Mesothelial cell of epicardium (in vitro differentiated cells): ENCODE measurements around the gene APOBEC3F. TPM values are rescaled to one million over a fixed set of nuclear protein-coding genes. Genes with fewer than 3 reads are reported as not detected.

ENCODE experiments used
- DNase-seq, 2 experiments: peaks; one replicate each; pipeline ENCODE4 v3.0.0; 2021; ENCODE audit warnings: low spot score in 2 of 2; ENCODE audit not compliant: unreplicated experiment in 2 of 2
- H3K27ac Mint-ChIP-seq: 2 replicates; pipeline ENCODE4 v1.8.0; 2021; ENCODE audit warnings: mixed read lengths
- H3K27me3 Mint-ChIP-seq: 2 replicates; pipeline ENCODE4 v1.8.0; 2021; ENCODE audit warnings: low read depth, mixed read lengths
- H3K36me3 Mint-ChIP-seq: 2 replicates; pipeline ENCODE4 v1.8.0; 2021; ENCODE audit warnings: mixed read lengths
- H3K4me1 Mint-ChIP-seq: 2 replicates; pipeline ENCODE4 v1.8.0; 2021; ENCODE audit warnings: mixed read lengths
- H3K4me3 Mint-ChIP-seq: 2 replicates; pipeline ENCODE4 v1.8.0; 2021; ENCODE audit warnings: mild to moderate bottlenecking, moderate library complexity, mixed read lengths
- H3K9me3 Mint-ChIP-seq: 2 replicates; pipeline ENCODE4 v1.8.0; 2021; ENCODE audit warnings: mixed read lengths
- total RNA-seq: library from RNA; stranded (reverse); gene quantifications from 3 replicates; pipeline ENCODE4 v1.2.1, GENCODE V29; 2021
- TF ChIP-seq, protein P1 (sequence below): fragments of 200-600 bp; sonication (generic); IDR thresholded peaks from one replicate; pipeline ENCODE4 v1.5.0; 2021; ENCODE audit warnings: antibody characterized with exemption; ENCODE audit not compliant: unreplicated experiment

Gene APOBEC3F
- total RNA-seq, 1 donor from 2014 or later: 23.8 TPM

DNA sequence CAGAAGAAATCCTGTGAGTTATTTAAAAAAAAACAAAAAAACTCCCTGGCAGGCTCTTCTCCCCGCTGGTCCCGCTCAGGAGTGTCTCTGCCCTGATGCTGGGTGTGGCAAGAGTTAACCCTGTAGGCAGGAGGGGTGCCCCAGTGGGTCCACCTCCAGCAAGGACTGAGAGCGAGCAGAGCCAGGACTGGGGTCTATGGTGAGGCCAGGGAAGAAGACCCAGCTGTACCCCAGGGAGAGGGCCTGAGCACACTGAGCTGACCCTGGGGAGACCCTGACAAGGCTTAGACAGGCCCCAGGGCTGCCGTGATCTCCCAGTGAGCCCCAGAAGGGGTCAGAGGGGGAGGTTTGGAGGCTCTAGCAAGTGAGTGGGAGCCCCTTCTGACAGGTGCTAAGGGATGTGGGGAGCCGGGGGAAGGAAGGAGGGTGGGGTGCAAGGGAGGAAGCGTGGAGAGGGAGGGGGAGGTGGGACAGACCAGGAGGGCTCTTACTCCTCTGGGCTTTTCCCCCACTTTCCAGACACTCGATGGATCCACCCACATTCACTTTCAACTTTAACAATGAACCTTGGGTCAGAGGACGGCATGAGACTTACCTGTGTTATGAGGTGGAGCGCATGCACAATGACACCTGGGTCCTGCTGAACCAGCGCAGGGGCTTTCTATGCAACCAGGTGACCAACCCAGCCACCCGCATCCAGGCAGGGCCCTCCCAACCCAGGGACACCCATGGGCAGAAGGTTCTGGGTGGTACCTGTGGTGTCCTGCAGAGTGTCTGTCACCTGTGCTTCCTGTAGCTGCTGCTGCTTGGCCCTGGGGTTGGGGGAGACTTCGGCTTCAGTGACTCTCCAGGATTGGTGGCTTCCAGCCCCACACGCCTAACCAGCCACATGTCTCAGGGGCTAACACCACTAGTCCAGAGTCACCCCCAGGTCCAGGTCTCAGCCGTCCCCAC, 42.8 kb downstream of the APOBEC3F start:
- peaks cover 30% of the 10 kb centered on the region for H3K4me1 Mint-ChIP-seq
- H3K36me3 Mint-ChIP-seq: no peaks in the 10 kb centered on the region
- no peak overlapping the region for H3K27ac Mint-ChIP-seq
- H3K4me3 Mint-ChIP-seq: no peak overlapping the region
- DNase-seq: no peak
- no peaks in the 10 kb centered on the region for H3K27me3 Mint-ChIP-seq
- TF ChIP-seq, protein P1, sequence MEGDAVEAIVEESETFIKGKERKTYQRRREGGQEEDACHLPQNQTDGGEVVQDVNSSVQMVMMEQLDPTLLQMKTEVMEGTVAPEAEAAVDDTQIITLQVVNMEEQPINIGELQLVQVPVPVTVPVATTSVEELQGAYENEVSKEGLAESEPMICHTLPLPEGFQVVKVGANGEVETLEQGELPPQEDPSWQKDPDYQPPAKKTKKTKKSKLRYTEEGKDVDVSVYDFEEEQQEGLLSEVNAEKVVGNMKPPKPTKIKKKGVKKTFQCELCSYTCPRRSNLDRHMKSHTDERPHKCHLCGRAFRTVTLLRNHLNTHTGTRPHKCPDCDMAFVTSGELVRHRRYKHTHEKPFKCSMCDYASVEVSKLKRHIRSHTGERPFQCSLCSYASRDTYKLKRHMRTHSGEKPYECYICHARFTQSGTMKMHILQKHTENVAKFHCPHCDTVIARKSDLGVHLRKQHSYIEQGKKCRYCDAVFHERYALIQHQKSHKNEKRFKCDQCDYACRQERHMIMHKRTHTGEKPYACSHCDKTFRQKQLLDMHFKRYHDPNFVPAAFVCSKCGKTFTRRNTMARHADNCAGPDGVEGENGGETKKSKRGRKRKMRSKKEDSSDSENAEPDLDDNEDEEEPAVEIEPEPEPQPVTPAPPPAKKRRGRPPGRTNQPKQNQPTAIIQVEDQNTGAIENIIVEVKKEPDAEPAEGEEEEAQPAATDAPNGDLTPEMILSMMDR: no peak
- H3K9me3 Mint-ChIP-seq: no peaks in the 10 kb centered on the region

DNA sequence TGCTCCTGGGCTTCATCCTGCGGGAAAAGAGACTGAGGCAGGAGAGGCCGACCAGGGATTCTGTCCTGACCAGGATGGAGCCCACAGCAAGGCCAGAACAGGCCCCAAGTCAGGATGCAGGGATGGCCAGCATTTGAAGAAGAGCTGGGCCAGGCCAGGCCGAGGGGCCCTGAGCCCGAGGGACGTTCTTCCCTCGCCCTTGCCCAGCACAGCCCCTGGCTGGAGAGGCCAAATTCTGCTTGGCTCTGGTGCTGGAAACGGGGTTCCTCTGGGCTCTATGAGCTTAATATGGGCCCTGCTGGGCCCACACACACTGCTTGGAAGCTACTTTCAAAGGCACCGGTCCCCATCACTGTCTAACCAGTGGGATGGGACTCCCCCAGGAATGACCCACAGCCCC, 44.0 kb downstream of the APOBEC3F start:
- Mint-ChIP-seq H3K36me3 (no peaks in the 10 kb centered on the region), H3K27me3 (no peaks in the 10 kb centered on the region), H3K4me3 (no peak overlapping the region)

DNA sequence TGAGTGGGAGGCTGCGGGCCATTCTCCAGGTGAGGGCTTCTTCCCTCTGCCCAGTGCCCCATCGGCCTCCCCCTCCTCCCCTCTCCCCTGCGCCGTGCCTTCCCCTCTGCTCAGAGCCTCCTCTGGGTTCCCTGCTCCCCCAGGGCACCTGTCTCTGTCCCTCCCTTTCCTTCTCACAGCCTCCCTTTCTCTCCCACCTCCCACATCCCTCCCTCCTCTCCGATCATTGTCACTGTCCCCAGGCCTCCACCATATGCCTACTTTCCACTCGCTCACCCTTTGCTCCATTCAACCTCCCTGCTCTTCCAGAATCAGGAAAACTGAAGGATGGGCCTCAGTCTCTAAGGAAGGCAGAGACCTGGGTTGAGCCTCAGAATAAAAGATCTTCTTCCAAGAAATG, 46.4 kb downstream of the APOBEC3F start:
- H3K27me3 Mint-ChIP-seq: no peaks in the 10 kb centered on the region
- H3K9me3 Mint-ChIP-seq: no peaks in the 10 kb centered on the region
- H3K4me1 Mint-ChIP-seq: peaks cover 17% of the 10 kb centered on the region
- TF ChIP-seq, protein P1: no peak
- H3K36me3 Mint-ChIP-seq: no peaks in the 10 kb centered on the region
- no peak overlapping the region for H3K4me3 Mint-ChIP-seq
- H3K27ac Mint-ChIP-seq: no peak overlapping the region
- no peak for DNase-seq

More for the DNA sequence above, 44.0 kb downstream of the APOBEC3F start:
- TF ChIP-seq, protein P1: no peak
- no peaks in the 10 kb centered on the region for H3K9me3 Mint-ChIP-seq
- no peak for DNase-seq
- no peak overlapping the region for H3K27ac Mint-ChIP-seq
- H3K4me1 Mint-ChIP-seq: peaks cover 31% of the 10 kb centered on the region

DNA sequence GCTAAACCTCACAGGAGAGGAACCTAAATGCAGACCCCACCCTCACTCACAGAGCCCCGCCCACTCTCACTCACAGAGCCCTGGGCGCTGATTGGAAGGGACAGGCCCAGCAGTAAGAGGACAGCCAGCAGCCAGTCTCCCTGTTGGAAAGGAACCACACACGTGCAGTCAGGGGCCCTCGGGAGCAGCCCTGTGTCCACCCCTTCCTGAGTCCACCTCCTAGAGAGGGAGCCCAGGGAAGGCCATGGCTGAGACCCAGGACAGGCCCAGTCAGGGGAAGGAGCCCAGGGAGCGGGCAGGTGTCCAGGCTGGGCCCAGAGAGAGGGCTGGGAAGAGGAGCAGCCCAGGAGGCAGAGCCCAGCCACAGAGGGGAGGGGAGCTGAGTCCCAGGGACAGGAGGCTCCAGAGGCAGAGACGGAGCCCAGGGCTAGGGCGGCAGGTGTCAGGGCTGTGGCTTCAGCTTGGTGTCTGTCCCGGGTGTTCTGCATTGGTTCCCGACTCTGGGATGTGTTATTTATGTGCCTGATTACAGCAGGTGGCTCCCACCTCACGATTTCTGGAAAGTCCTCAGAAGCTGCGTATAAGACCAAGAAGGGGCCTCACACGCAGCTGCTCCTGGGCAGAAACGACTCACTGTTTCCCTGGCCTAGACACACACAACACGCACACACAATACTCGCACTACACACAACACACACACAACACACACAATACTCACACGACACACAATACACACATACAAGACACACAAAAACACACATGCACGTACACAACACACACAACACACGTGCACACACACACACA, 47.4 kb downstream of the APOBEC3F start:
- Mint-ChIP-seq H3K27me3 (no peaks in the 10 kb centered on the region), H3K9me3 (no peaks in the 10 kb centered on the region), H3K36me3 (no peaks in the 10 kb centered on the region), H3K4me1 (peaks cover 10% of the 10 kb centered on the region), H3K4me3 (no peak overlapping the region), H3K27ac (peak overlapping the region; percentile 62)
- TF ChIP-seq, protein P1: no peak
- DNase-seq: no peak

DNA sequence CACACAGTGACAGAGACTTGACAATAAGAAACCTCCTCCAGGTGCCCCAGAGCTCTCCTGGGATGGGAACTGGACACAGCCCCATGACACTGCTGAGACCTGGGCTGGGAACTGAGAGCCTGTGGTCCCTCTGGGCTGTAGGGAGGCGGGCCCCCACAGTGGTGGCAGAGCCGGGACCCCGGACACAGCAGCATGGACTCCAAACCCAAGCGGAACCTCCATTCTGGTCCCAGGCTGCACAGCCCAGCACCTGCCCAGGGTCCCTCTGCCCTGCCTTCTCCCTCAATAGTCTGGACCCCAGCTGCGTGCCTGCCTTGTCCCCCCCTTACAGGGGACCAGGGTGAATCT, 48.0 kb downstream of the APOBEC3F start:
- Mint-ChIP-seq H3K4me1 (peaks cover 7% of the 10 kb centered on the region), H3K27ac (no peak overlapping the region)

More for the DNA sequence above, 48.0 kb downstream of the APOBEC3F start:
- H3K4me3 Mint-ChIP-seq: no peak overlapping the region
- H3K9me3 Mint-ChIP-seq: no peaks in the 10 kb centered on the region
- no peak for DNase-seq
- TF ChIP-seq, protein P1: no peak
- no peaks in the 10 kb centered on the region for H3K36me3 Mint-ChIP-seq
- no peaks in the 10 kb centered on the region for H3K27me3 Mint-ChIP-seq
